C4-2B (cell line): ENCODE data around the gene SORCS2.

ENCODE experiments used
- CTCF ChIP-seq: fragments of 450-650 bp; conservative IDR thresholded peaks from 2 replicates; pipeline ENCODE4 v1.5.1; 2017; ENCODE audit warnings: mild to moderate bottlenecking
- ZFX ChIP-seq: fragments of 450-650 bp; IDR thresholded peaks from 2 replicates; pipeline ENCODE4 v1.6.1; 2017

GRCh38 chr4:7683126-7683703, 490.9 kb downstream of the SORCS2 start:
- TF ChIP-seq CTCF (no peak), ZFX (no peak)
